ENCODE results near the gene SFTA2. TPM values are rescaled to one million over a fixed set of nuclear protein-coding genes. Genes with fewer than 3 reads are reported as not detected.

The SFTA2 gene
- total and polyA plus RNA-seq, 9 of the 15 experiments (the other 6 are each of a cell fraction or from before 2014, with no cell fraction given): not detected

DNA sequence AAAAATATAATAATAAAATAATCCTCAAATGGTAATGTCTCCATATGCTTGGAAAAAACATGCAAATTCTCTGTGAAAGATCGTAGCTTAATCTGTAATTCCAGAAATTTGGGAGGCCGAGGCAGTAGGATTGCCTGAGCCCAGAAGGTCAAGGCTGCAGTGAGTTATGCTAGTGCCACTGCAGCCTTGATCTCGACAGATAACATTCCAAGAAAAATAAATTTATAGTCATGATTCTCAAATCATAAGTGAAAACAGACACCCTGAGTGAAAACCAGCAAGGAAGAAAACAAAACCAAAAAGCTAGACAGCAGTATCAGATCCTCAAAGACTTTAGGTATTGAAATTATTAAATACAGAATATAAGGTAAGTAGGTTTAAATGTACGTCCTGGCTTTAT, 47.7 kb upstream of the SFTA2 start:
- H3K9ac ChIP-seq (ENCODE audit: insufficient read depth in 1 of 2, low read depth in 2 of 2, low read length in 2 of 2): no peak overlapping the region
- POLR2A ChIA-PET: no interaction called here

More for the DNA sequence above, 47.7 kb upstream of the SFTA2 start:
- Histone ChIP-seq H2AFZ (ENCODE audit: low read depth, low read length) (no peak overlapping the region), H3K4me1 (replicated peaks in 1 of 2; ENCODE audit: control insufficient read depth in 2 of 2, insufficient read depth in 2 of 2, low read length in 2 of 2) (no peaks in the 10 kb centered on the region), H3K9me3 (replicated peaks; ENCODE audit: control insufficient read depth, insufficient read depth, low read depth, low read length) (no peaks in the 10 kb centered on the region), H3K27me3 (ENCODE audit: control insufficient read depth in 2 of 2, insufficient read depth in 2 of 2, low read length in 2 of 2) (peaks cover 36 to 49% of the 10 kb centered on the region in 2 experiments), H3K9me1 (ENCODE audit: control insufficient read depth, insufficient read depth, low read length) (no peaks in the 10 kb centered on the region), H3K36me3 (ENCODE audit: control insufficient read depth, insufficient read depth, low read length) (no peaks in the 10 kb centered on the region), H3K4me2 (ENCODE audit: insufficient read depth, low read length) (no peak overlapping the region), H3K79me2 (ENCODE audit: control insufficient read depth, insufficient read depth, low read length) (no peaks in the 10 kb centered on the region), H4K20me1 (replicated peaks; ENCODE audit: control insufficient read depth, insufficient read depth, low read length) (no peaks in the 10 kb centered on the region), H3K4me3 (no peak overlapping the region), H3K27ac (ENCODE audit: extremely low read depth, low read depth, low read length) (no peak overlapping the region)
- in situ Hi-C loops (cut with MboI) (no loop called here), intact Hi-C loops (cut with micrococcal nuclease) (no loop called here)
- DNase-seq (ENCODE audit: extremely low read depth in 1 of 4, low spot score in 3 of 4) (no peak), ATAC-seq (no peak), FAIRE-seq (no peak)
- no TSS peak for BruUV-seq (replicated peaks)
- CTCF ChIA-PET (ENCODE audit: low intra/inter-chr PET ratio): no interaction called here
- TF ChIP-seq RFX7 (CRISPR knock-in tag; IDR thresholded peaks at IDR 0.05) (no peak), ZBTB17 (CRISPR knock-in tag; IDR thresholded peaks at IDR 0.05) (no peak), CBX8 (IDR thresholded peaks at IDR 0.05; ENCODE audit: borderline replicate concordance, extremely low read depth, low read depth, low read length, poor library complexity, severe bottlenecking) (no peak), PML (IDR thresholded peaks at IDR 0.05; ENCODE audit: low read length) (no peak), PBX2 (CRISPR knock-in tag; IDR thresholded peaks at IDR 0.05; ENCODE audit: low read depth) (no peak), PBX2 (tag; conservative IDR thresholded peaks at IDR 0.05; ENCODE audit: low read depth) (no peak), IRF9 (tag; IDR thresholded peaks at IDR 0.05) (no peak)
- TF ChIP-seq, protein P1, sequence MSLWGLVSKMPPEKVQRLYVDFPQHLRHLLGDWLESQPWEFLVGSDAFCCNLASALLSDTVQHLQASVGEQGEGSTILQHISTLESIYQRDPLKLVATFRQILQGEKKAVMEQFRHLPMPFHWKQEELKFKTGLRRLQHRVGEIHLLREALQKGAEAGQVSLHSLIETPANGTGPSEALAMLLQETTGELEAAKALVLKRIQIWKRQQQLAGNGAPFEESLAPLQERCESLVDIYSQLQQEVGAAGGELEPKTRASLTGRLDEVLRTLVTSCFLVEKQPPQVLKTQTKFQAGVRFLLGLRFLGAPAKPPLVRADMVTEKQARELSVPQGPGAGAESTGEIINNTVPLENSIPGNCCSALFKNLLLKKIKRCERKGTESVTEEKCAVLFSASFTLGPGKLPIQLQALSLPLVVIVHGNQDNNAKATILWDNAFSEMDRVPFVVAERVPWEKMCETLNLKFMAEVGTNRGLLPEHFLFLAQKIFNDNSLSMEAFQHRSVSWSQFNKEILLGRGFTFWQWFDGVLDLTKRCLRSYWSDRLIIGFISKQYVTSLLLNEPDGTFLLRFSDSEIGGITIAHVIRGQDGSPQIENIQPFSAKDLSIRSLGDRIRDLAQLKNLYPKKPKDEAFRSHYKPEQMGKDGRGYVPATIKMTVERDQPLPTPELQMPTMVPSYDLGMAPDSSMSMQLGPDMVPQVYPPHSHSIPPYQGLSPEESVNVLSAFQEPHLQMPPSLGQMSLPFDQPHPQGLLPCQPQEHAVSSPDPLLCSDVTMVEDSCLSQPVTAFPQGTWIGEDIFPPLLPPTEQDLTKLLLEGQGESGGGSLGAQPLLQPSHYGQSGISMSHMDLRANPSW (CRISPR knock-in tag; IDR thresholded peaks at IDR 0.05): no peak
- WGBS (ENCODE audit: insufficient coverage, low coverage, missing lambda C conversion rate): 0% methylated on average over 4 of the region's 4 CpGs

Measured in K562 (cell line).